MM.1S (cell line): ENCODE data around the gene MYMX.

Experiments
- EZH2phosphoT487 ChIP-seq: fragments of 300-600 bp; sonication (generic); IDR thresholded peaks from 2 replicates; pipeline ENCODE4 v1.6.1; 2018; ENCODE audit warnings: antibody characterized with exemption, low read length
- TF ChIP-seq, protein P1 (sequence below): fragments of 300-600 bp; sonication (generic); IDR thresholded peaks from 2 replicates; pipeline ENCODE4 v1.5.1; 2016; ENCODE audit warnings: antibody characterized with exemption, low read length, mixed read lengths

DNA sequence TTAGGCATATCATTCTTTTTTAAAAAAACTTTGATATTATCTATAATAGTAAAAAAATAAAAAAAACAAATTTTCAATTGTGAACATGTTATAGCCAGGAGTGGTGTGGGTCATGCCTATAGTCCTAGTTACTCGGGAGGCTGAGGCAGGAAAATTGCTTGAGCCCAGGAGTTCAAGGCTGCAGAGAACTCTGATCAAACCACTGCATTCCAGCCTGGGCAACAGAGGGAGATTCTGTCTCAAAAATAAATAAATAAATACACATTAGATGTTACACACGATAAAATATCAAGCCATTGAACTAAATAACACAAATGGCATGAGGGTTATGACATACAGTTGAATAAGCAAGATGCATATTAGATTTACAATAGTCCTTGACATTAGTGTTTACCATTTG lies 27.9 kb upstream of the MYMX start:
- TF ChIP-seq, protein P1, sequence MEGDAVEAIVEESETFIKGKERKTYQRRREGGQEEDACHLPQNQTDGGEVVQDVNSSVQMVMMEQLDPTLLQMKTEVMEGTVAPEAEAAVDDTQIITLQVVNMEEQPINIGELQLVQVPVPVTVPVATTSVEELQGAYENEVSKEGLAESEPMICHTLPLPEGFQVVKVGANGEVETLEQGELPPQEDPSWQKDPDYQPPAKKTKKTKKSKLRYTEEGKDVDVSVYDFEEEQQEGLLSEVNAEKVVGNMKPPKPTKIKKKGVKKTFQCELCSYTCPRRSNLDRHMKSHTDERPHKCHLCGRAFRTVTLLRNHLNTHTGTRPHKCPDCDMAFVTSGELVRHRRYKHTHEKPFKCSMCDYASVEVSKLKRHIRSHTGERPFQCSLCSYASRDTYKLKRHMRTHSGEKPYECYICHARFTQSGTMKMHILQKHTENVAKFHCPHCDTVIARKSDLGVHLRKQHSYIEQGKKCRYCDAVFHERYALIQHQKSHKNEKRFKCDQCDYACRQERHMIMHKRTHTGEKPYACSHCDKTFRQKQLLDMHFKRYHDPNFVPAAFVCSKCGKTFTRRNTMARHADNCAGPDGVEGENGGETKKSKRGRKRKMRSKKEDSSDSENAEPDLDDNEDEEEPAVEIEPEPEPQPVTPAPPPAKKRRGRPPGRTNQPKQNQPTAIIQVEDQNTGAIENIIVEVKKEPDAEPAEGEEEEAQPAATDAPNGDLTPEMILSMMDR: no peak
- no peak for TF ChIP-seq EZH2phosphoT487
